GM19452 (cell line): ENCODE measurements around the gene FNIP1.
"Not testable (repeated sequence)": the region's sequence is repeated elsewhere in the genome, so short reads cannot be mapped to it uniquely, and the experiment has no call there.

Source experiments
- ATAC-seq: cut with Tn5 transposase; IDR thresholded peaks from one replicate; pipeline ENCODE4 v1.9.1; 2021; ENCODE audit not compliant: unreplicated experiment

The FNIP1 gene

DNA sequence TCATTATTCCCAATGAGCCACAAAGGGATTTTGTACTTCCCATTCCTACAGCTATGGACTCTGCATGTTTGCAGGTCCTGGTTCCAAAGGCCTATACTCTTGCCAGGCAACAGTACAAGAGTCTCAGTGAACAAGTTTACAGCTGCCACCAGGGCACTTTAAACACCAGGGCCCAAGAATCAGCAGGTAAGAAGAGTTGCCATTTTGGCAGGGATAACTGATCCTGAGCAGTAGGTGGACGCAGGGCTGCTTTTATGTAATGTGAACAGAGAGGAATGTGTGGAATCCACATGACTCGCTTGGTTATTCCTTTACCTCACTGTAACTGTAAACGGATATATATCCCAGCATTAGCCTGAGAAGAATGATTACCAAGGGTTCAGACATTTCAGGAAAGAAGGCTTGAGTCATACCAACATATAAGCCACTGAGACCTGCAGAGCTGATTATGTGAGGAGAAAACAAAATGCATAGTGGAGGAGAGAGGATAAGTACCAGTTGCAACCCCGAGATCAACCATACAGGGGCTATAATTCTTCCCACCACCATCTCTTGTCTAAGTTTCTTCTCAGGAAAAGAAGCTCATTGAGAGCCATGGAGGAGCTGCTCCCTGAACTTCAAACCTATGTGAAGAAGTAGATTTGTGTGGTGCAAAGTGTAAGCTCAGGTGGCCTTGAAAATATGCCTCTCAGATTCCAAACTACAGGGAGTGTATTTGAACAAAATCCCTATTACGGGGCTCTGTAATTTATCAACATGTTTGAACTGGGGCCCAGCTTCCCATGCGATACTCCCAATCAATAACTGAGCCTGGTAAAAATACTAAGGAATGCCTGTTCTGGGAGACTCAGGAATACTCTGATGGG is 186.4 kb downstream of the FNIP1 start:
- ATAC-seq, result no peak

DNA sequence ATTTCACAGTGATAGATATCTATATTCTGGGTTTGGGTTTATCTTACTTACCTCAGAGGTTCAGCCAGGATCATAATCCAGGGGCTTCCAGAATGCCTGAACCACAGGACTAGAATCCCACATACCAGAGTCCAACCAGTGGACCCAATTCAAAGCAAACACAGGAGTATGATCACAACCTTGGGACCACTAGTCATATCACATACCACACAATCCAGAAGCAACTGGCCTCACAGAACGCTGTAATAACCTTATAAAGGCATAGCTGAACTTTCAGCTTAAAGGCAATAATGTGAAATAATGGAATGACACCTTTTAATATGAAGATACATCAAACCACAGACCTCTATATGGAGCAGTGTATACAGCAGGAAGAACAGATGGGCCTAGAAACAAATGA is 187.0 kb downstream of the FNIP1 start:
- no peak for ATAC-seq

- ATAC-seq, result no peak
Measured at GRCh38 chr5:131608597-131608996, 188.2 kb downstream of the FNIP1 start.

DNA sequence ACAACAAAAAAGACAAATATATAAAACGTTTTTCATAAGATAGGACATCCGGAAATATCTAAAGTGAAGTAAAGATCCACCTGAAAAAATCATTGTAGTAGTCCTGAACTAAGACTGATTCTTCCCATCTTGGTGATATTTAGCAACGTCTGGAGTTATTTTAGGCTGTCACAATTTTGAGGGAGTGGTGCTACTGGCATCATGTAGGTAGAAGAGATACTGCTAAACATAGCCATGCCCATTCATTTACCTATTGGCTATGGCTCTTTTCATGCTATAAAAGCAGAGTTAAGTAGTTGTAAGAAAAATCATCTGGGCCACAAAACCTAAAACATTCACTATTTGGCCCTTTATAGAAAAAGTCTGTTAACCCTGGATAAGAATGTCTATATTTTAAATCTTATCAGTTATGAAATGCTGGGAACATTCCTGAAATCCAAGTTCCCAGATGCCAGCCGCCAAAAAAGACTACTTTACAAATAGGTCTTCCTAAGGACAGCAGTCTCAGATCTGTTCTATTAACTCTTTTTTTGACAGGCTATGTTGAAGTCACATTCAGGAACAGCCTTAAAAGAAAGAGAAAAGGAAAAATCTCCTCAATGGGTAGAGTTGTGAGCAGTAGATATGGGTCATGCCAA is 188.8 kb downstream of the FNIP1 start:
- no peak for ATAC-seq

GRCh38 chr5:131607418-131607817 is 189.4 kb downstream of the FNIP1 start:
- ATAC-seq, result no peak

DNA sequence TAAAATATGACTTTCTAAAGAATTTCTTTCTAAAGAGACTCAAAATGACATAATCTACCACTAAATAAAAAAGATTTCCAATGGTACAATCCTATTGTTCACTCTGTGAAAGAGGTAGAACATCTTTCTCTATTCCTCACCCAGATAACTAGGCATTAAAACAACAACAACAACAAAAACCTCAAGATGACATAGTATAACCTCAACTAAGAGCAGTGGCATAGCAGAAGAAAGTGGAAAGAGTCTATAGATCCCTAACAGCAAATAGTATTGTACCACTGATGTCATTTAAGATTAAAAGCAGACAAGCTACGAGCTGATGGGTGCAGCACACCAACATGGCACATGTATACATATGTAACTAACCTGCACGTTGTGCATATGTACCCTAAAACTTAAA is 191.7 kb downstream of the FNIP1 start:
- ATAC-seq, result no peak

- ATAC-seq, result peak; percentile 72
Measured at GRCh38 chr5:131595088-131596033, 201.5 kb downstream of the FNIP1 start.

DNA sequence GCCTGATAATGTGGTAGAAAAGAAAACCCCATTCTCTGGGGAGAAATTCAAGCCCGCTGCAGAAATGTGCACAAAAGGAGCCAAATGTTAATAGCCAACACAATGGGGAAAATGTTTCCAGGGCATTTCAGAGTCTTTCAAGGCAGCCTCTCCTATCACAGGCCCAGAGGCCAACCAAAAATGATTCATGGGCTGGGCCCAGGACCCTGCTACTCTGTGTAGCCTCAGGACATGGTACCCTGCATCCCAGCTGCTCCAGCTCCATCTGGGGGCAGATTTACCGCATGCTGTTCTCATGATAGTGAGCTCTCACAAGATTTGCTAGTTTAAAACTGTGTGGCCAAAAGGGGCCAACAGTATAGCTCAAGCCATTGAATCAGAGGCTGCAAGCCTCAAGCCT is 202.9 kb downstream of the FNIP1 start:
- ATAC-seq, result no peak

GRCh38 chr5:131593436-131593835 is 203.4 kb downstream of the FNIP1 start:
- ATAC-seq, result not testable (repeated sequence)
